DMS114 treated with DMSO at 0.1 percent for 48 hours (cell line): ENCODE measurements around the gene PADI6.
"Not testable (repeated sequence)": the region's sequence is repeated elsewhere in the genome, so short reads cannot be mapped to it uniquely, and the experiment has no call there.

ENCODE experiments used
- DNase-seq: peaks from one replicate; lab custom pipeline; 2025; ENCODE audit not compliant: unreplicated experiment; lab: John Stamatoyannopoulos, UW

Gene PADI6

DNA sequence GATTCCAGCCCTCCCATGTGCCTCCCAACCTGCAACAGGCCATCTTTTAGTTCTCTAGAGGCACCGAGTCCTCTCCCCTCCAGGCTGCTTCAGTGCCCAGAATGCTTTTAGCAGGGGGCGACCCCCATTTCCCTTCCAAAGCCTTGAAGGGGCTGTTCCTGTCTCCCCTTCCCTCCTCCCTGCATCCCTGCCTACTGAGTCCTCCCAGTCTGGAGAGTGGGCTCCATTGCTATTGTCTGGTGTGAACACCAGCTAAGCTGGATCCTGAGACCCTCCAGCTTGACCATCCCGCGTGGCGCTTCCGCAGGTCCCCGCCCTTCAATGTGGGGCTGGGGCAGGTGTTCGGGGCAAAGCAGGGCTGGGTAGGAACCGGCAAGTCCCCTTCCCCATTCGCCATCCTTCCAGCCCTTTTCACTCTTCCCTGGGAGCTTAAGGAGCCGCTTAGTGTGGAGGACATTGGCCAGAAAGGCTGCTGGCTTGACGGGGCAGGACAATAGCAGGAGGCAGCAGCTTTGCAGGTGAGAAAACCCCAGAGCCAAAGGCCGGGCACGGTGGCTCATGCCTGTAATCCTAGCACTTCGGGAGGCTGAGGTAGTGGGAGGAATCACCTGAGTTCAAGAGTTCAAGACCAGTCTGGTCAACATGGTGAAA lies 32.2 kb downstream of the PADI6 start:
- no peak for DNase-seq

DNA sequence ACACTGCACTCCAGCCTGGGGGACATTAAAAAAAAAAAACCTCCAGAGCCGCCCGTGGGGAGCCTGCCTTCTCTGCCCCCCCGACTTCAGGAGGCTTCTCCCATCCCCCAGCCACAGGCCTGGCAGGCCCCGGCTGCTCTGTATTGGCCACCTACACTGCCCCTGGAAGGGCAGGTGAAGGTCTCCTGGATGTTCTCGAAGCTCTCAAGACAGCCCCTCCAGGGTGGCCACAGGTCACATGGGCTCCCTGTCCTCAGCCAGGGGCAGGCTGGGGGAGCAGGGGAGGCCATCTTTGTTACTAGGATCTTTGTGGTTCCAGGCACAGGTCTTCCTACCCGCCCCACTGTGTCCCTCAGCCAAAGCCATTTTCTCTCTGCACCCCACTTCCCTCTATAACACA lies 32.8 kb downstream of the PADI6 start:
- no peak for DNase-seq

DNA sequence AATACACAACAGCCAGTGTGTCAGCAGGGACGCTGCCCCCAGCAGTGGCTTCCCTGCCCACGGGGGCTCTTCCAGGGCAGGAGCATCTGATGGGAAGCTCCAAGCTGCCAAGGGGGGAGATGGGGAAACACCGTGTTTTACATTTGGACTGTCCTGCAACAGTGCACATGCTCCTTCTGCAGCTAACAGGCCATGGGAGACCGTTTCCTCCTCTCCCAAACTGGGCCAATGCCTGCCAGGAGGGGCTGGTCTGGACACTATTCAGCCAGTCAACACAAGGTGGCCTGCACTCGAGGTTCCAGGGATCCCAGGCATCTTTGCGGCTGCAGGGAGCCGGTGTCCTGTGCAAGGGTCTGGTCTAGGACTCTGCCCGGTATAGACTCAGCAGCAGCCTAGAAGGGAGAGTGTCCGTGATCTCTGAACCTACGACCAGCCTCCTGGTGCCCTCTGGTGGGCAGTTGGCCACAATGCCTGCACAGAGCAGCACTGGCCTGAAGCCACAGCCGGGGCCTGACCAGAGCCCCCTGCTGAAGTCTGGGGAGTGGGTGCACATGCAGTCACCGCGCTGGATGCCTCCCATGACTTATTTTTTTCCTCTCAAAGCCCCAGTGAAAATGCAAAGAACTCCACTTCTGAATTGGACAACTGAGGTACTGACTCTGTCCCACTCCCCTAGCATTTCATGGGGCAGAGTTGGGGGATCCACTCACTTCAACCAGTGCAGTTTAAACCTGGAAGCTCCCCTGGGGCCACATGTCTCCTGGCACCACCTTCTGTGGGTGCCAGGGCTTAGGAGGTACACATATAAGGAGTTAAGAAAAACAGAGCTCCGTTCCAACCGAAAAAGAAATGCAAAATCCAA lies 34.1 kb downstream of the PADI6 start:
- peak; percentile 44 for DNase-seq

DNA sequence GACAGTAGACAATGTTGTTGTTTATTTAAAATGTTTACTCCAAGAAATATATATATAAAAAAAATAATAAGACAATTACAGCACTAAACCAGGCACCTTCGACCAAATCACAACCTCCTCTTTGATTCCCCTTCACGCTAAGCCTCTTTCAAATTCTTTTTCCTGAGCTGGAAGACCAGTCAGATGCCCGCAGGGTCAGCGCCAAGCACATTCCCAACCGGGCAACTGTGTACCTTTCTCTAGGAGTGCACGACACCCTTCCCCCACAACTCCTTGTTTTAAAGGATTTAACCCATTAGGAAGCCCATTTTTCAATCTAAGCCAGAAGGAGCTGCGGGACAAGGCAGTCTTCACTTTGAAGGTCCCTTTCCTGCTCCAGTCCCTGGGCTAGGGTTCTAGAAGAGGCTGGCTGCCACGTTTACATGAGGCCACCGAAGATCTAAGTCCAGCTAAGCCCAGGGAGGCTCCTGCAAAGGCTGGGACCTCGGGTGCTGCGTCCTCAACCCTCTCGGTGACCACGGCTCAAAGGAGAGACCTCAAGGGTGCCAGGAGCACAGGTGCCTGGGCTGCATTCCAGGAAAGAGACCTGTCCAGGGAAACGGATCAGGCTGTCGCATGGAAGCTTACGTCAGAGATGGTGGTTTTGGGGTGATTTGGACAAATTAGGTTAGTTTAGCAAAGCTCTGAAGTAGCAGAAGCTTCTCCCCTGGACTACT lies 34.9 kb downstream of the PADI6 start:
- DNase-seq: not testable (repeated sequence)

DNA sequence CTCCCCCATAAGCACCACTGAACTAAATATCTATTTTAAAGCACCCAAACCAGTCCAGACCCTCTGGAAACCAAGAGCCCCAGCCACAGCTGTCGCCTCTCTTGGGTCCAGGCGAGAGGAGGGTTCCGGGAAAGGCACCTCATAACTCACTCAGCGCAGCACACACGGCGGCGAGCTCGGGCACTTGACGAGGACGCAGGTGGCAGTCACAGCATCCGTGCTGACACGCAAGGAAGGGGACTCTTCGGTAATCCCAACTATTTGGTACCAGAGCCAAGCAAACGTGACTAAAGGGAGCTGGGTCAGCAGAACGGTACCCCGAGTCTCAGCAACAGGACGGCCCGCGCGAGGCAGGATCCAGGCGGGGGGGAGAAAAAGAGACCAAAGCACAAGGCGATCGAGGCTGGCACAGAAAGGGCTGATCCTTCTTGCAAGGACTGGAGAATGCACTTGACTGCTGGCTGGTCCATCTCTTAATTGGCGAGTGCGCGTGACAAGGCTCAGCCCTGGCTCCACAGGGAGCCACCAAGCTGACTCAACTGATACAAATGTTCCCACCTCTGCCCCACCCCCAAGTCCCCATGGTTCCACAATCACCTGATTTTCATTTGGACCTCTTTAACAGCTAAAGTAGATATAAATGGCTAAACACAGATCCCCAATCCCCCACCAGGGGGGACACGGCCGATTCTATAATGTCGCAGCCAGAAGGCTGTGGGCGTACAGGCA lies 36.0 kb downstream of the PADI6 start:
- not testable (repeated sequence) for DNase-seq

DNA sequence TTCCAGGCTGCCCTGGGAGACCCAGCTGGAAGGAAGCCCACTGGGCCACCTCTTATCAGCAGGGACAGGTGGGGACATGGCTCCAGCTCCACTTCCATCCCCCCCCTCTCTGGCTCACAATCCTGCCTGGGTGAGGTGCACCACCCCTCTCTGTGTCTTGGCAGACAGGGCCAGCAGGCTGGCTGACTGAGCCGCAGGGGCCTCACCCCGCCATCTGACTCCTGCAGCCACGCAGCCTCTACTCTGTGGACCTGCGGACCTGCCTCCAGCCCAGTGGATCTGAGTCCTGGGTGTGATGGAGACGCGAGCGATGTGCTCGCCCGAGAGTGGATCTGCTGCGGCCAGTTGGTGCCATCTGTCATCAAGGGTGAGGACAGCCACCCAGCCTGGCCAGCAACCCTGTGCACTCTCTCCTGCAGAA lies 37.4 kb downstream of the PADI6 start:
- DNase-seq: no peak

DNA sequence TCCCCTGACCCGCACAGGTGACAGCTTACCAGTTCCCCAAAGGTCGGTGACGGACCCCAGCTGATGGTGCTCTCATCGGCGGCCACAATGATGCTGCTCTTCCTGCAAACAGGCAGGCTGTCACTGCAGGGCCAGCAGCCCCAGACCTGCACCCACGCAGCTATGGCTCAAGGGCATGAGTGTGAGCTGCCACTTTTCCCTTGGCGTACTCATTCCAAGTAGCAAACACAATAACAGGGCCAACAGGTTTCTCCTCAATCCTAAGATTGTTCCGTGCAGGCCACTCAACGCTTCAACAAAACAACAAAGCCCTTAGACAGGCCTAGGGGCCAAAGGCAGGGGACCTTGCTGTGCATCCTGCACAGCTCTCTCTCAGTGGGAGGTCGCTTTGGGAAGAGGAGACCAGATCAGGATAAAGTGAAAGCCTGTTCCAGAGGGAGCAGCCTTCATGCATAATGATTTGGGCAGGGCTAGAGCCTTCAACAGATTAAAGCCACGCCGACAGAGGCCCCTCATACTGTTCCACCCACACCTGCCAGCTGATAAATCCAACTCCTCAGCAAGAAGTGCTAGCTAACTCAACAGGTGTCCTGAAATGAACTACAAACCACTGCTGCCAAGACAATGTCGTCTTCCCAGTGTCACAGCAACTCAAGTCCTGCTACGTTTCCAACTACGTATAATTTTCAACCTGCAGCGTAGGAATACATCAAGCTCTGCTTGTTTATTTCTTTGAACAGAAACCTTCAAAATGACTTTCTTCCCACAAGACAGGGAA lies 40.3 kb downstream of the PADI6 start:
- no peak for DNase-seq

DNA sequence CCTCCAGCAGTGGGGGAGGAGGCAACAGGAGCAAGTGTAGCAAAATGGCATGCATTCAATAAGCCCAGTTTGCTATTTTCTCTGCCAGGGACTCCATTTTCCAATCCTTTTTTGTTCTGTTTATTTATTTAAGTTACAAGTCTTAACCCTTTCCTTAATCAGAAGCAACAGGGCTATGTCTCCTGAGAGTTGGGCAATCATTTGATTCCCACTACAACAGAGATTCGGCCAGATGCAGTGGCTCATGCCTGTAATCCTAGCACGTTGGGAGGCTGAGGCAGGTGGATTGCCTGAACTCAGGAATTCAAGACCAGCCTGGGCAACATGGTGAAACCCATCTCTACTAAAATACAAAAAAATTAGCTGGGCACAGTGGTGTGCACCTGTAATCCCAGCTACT lies 42.0 kb downstream of the PADI6 start:
- no peak for DNase-seq

DNA sequence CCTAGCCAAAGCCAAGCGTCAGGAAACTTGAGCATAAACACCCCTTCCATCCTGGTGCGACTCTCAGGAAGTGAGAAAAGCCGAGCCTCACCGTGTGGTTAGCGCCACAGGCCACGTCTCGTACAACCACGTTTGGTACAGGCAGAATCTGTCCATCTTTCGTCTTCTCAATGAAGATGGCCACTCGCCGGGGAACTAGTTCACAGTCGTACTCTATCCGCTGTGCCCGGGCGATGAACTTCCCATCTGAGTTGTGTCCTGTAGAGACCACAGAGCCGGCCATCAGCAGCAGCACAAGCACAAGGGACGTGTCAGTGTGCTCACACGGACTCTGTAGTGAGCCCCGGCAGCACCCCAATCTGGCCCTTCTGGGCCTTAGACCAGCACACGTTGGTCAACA lies 44.4 kb downstream of the PADI6 start:
- DNase-seq: no peak

DNA sequence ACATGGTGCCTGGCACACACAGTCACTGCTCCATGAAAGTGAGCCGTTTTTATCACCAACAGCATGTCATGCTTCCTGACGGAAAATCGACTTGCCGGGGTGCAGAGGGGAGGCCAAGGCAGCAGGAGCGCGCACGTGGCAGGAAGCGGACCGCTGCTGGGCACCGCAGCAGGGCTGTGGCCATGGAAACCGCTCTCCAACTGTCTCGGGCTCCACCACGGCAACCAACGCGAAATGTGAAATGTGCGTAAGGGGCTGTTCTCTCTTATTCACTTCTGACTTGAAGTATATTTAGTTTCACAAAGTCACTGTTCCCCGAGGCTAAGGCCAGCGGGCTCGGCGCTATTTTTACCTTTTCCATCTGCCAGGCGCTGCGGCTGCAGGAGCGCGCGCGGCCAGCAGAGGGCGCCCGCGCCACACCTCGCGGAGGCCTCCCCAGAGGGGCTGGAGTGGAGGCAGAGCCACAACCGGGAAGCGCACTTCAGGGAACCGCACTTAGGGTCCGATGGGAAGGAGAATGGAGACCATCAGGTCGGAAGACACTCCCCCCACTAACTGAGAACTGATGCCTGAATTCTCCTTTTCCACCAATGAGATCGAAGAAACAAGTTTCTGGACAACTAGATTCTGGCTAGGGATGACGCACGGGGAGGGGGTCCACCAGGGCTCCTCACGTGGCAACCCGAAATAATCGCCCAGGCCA lies 47.8 kb downstream of the PADI6 start:
- no peak for DNase-seq

DNA sequence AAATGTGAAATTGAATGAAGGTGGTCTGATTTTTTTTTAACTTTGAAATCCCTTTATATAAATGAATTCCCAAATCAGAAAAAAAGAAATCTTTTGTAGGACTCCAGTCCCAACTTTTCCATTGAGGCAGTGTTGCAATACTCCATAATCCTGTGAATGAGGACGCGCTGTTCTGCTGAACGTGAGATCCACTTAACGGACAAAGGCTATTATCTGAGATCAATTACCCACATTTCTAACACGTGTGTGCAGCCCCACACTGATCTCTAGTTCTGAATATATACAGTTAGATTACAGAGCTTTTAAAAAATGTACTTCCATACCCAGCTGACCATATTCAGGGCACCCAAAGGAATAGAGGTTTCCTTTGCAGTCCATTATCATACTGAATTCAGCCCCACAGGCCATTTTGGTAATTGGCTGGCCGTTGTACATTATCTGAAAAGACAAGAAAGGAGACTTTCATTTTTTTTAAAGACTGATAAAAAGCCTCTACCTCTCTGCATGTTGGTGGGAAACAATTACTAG lies 48.5 kb downstream of the PADI6 start:
- DNase-seq: no peak

DNA sequence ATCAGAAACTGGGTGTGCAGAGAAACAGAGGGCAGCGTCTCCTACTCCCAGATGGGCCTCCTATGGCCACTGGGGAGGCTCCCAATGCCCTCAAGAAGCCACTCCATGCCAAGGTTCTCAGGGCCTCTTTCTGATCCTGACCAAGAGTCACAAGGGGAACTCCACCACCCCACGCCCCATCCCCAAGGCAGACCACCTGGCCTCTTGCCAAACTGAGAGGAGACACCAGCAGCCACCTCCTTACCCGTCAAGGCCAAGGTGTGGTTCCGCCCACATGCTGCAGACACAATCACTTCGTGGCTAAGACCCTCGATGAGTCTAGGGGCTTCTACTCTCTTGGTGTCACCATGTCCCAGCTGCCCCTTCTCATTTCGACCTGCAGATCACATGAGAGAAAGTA lies 50.5 kb downstream of the PADI6 start:
- no peak for DNase-seq

DNA sequence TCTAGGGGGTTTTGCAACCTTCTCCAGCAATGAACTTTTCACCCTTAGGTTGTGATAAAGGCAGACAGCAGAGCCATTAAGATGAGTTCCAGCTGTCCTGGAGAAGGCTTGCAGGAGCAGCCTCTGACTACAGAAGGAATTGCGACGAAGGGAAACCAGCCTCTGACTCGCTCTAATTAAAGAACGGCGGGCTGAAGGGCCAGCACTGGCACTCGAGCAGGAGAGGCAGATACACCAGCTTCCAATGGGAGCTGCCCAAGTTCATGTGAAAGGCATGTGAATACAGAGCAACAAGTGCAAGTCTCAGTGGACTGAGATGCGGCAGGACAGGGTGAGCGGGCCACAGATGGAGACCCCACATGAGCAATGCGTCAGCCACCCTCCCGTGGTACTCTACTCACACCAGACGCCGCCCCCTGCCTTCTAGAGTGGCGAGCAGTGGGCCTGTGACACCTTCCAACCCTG lies 51.8 kb downstream of the PADI6 start:
- no peak for DNase-seq

DNA sequence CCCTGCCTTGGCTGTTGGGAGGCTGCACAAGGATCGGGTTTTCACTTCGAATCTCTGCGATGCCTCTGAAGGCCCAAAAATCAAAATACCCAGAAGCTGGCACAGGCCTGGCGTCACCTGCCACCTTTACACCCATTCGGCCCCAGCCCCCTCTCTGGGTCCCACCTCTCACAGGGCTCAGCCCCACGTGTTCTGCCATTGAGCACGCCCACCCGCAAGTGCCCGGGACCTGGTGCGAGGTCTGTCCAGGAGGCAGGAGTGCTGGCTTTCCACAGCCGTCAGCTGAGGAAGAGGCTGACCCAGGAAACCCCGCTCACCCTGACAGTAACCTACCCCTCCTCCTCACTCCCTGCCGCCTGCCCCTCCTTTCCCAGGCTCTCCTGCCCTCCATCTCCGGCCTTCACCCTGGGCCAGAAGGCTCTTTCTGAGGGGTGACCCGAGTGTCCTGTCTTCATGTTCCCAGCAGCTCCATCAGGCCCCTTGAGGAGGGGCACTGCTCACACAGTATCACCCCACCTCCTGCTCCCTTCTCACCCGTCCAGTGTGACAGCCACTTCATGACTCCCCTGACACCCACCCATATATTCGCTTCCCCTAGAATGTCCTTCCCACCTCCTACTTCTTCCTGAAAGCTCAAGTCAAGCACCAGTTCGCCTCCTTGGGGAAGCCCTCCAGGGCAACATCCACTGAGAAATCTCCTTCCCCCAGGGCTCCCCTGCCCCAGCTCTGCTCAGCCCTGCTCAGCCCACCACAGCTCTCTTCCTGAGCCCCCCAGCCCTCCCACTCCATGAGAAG lies 54.0 kb downstream of the PADI6 start:
- no peak for DNase-seq

DNA sequence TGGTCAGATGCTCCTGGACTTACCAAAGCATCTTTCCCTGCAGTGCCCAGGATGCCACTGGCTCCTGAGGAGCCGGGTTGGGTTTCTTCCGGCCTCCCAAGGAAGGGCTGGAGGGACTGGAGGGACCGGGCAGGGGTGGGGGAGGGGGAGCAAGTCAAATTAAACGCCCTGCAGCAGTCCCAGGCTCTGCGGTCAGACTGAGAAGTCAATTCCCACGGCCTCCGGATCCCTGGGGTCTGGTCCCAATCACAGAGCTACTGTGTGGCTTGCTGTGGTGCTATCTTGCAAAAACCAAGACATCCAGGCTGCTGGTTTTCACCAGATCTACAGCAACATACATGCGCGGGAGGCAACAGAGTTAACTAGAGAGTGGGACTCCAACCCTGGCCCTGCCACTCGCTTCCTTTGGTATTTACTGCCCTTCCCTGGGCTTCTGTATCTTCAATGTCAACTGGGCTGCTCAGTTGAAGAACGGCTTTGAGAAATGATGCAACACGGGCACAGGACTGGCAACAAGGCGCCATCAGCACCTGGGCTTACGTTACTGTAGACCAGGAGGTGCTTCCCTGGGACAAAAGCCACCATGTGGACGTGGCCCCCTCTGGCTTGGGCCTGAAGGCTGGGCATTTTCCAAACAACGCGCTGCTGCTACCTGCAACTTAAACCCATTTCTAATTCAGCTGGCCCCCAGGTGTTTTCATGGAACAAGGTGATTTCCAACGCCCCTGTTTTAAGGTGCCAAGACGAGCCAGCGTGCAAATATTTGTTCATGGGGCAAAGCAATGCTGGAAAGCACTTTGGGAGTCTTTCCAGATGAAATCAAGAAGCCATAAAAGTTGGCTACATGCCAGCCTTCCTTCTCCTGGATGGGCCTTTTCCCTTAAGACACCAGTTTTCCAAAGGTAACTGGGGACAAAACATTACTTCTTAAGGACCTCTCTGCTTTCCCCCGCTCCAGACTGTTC lies 56.0 kb downstream of the PADI6 start:
- no peak for DNase-seq

DNA sequence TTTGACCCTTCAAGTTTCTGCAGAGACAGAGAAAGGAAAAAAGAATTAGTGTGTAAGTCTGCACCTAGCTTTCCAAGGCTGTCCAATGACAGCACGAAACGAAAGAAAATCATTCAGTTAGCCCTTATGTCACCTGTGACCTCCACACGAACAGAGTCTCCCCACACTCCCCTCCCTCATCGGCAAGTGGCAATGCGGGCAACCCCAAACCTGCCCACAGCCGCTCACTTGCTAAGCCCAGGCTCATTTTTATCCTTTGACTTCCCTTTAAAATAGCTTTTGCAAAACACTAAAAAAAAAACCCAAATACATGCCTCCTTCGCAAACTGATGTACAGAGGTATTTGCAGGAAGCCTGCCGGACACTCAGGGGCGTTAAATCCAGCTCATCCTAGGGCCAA lies 57.2 kb downstream of the PADI6 start:
- DNase-seq: no peak

DNA sequence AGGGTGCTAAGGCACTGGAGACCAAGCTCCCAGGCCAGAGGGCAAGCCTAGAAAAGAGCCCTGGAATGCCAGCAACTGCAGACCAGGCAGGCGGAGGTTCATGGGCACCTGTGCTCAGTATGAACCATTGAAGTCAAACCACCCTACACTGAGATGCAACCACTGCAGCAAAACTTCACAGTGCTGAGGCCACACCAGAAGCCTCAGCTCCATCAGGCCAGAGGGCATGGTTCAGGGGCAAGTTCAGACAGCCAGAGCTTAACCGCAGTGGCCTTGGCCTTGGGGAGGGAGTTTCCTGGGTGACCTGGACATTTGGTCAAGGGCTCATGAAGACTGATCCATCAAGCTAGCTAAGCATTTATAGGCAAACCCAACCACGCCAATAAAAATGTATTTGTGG lies 60.4 kb downstream of the PADI6 start:
- no peak for DNase-seq

DNA sequence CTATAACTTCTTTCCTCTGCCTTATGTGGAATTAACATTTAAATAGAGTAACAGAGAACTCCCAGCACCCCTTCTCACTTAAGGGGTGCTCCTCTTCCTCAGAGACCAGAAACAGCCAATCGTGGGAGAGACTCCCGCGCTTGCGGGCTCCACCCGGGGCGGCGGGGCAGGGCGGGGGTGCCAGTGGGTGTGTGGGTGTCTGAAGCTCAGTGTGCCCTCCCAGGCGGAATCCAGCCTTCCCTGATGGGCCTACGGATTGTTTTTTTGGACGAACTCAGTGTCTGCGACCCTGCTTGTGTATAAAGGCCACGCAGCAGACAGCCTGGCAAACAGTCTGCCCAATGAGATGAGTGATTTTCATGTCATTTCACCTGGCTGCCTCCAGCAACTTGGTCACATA lies 61.3 kb downstream of the PADI6 start:
- no peak for DNase-seq
